Measurements from ENCODE around the gene ALX1.
"Not testable (repeated sequence)": the region's sequence is repeated elsewhere in the genome, so short reads cannot be mapped to it uniquely, and the experiment has no call there.

The ALX1 gene

GRCh38 chr12:85308374-85308773, 28.4 kb downstream of the ALX1 start:
- DNase-seq, result no peak

GRCh38 chr12:85309125-85309566, 29.1 kb downstream of the ALX1 start:
- DNase-seq, result no peak

- DNase-seq, result no peak
These were observed 30.0 kb downstream of the ALX1 start for GRCh38 chr12:85310025-85310424.

GRCh38 chr12:85310456-85311076, 30.5 kb downstream of the ALX1 start:
- DNase-seq, result peak; percentile 0

- DNase-seq, result not testable (repeated sequence)
These were observed 38.0 kb downstream of the ALX1 start for GRCh38 chr12:85317866-85318636.

- DNase-seq, result peak; percentile 0
These were observed 42.7 kb downstream of the ALX1 start for GRCh38 chr12:85322715-85323114.

- no peak for DNase-seq
These were observed 45.4 kb downstream of the ALX1 start for GRCh38 chr12:85325442-85325841.

GRCh38 chr12:85329913-85330312, 49.9 kb downstream of the ALX1 start:
- no peak for DNase-seq

- no peak for DNase-seq
These were observed 68.8 kb downstream of the ALX1 start for GRCh38 chr12:85348779-85349178.

- no peak for DNase-seq
These were observed 70.3 kb downstream of the ALX1 start for GRCh38 chr12:85350356-85350755.

Measured in fibroblast of upper back skin (primary cell).